Mesendoderm (in vitro differentiated cells): ENCODE measurements around the gene SLC25A10. TPM values are rescaled to one million over a fixed set of nuclear protein-coding genes. Genes with fewer than 3 reads are reported as not detected.

Source experiments
- DNase-seq: peaks from one replicate; pipeline ENCODE4 v3.0.0; 2013
- H2AK5ac ChIP-seq: 2 replicates; pipeline ENCODE4 v1.6.1; 2013; ENCODE audit warnings: low read length, inconsistent platforms
- H2BK120ac ChIP-seq: 2 replicates; pipeline ENCODE4 v1.6.1; 2013; ENCODE audit warnings: low read depth, mild to moderate bottlenecking, low read length, moderate library complexity, mixed read lengths
- H2BK15ac ChIP-seq: replicated peaks from 2 replicates; pipeline ENCODE4 v1.6.1; 2013; ENCODE audit warnings: low read depth, mild to moderate bottlenecking, moderate library complexity
- H2BK5ac ChIP-seq: 2 replicates; pipeline ENCODE4 v1.6.1; 2013; ENCODE audit warnings: low read length, inconsistent platforms
- H3K18ac ChIP-seq: 2 replicates; pipeline ENCODE4 v1.6.1; 2013; ENCODE audit warnings: mild to moderate bottlenecking, low read length, mixed read lengths
- H3K23ac ChIP-seq: one replicate; pipeline ENCODE4 v1.6.1; 2013; ENCODE audit warnings: low read length
- H3K27ac ChIP-seq: 2 replicates; pipeline ENCODE4 v1.5.1; 2013; ENCODE audit warnings: low read depth, mild to moderate bottlenecking, inconsistent platforms, low read length, moderate library complexity
- H3K27me3 ChIP-seq: 2 replicates; pipeline ENCODE4 v1.6.1; 2013; ENCODE audit warnings: low read length, control low read depth, mild to moderate bottlenecking, inconsistent platforms; ENCODE audit not compliant: insufficient read depth, poor library complexity
- H3K36me3 ChIP-seq: 2 replicates; pipeline ENCODE4 v1.6.1; 2013; ENCODE audit warnings: low read length, inconsistent platforms; ENCODE audit not compliant: control insufficient read depth, insufficient read depth
- H3K4ac ChIP-seq: one replicate; pipeline ENCODE4 v1.6.1; 2013; ENCODE audit warnings: low read depth, mild to moderate bottlenecking, low read length, moderate library complexity
- H3K4me1 ChIP-seq: 2 replicates; pipeline ENCODE4 v1.6.1; 2013; ENCODE audit warnings: low read depth, low read length, inconsistent platforms; ENCODE audit not compliant: control insufficient read depth
- H3K4me2 ChIP-seq: 2 replicates; pipeline ENCODE4 v1.6.1; 2013; ENCODE audit warnings: low read length
- H3K4me3 ChIP-seq: 2 replicates; pipeline ENCODE4 v1.5.1; 2013; ENCODE audit warnings: mild to moderate bottlenecking, low read length
- H3K56ac ChIP-seq: one replicate; pipeline ENCODE4 v1.6.1; 2013; ENCODE audit warnings: low read length
- H3K79me1 ChIP-seq: 2 replicates; pipeline ENCODE4 v1.6.1; 2013; ENCODE audit warnings: low read length, inconsistent platforms
- H3K79me2 ChIP-seq: 2 replicates; pipeline ENCODE4 v1.6.1; 2013; ENCODE audit warnings: mild to moderate bottlenecking, low read length; ENCODE audit not compliant: control insufficient read depth, insufficient read depth
- H3K9ac ChIP-seq: 2 replicates; pipeline ENCODE4 v1.6.1; 2013; ENCODE audit warnings: low read length, inconsistent platforms
- H4K5ac ChIP-seq: one replicate; pipeline ENCODE4 v1.6.1; 2013; ENCODE audit warnings: low read length
- H4K8ac ChIP-seq: one replicate; pipeline ENCODE4 v1.6.1; 2013; ENCODE audit warnings: low read depth, mild to moderate bottlenecking, control low read depth, low read length, moderate library complexity
- WGBS: extraction: QIAGEN DNeasy Blood & Tissue Kit; methylation state at CpG from one replicate; pipeline ENCODE4 v1.1.7; 2013; ENCODE audit warnings: low lambda C conversion rate, missing lambda C conversion rate; ENCODE audit not compliant: insufficient coverage; ENCODE audit errors: extremely low coverage; 5-methylcytosine and 5-hydroxymethylcytosine counted together
- polyA plus RNA-seq, 2 experiments: library from polyadenylated mRNA; stranded (reverse); fragments of 200-250 nt; gene quantifications; one replicate each; pipeline ENCODE4 v1.2.3, GENCODE V29; 2013

Gene SLC25A10
- 11.8 TPM for polyA plus RNA-seq (2013, experiment 1 of 2)
- polyA plus RNA-seq (2013, experiment 2 of 2), result 12.3 TPM

GRCh38 chr17:81711814-81712467, at the start of gene SLC25A10:
SLC25A10 (plus strand) TSS chr17:81712284; CDS start chr17:81712427, 143 bp downstream.
- Histone ChIP-seq H2BK5ac (no peak within 1 kb of the TSS), H3K4me2 (peak within 1 kb of the TSS; percentile 86), H3K79me1 (peaks cover 3% of the 10 kb centered on the region), H3K27ac (no peak within 1 kb of the TSS), H4K5ac (no peak within 1 kb of the TSS), H2AK5ac (no peak within 1 kb of the TSS), H3K18ac (peak within 1 kb of the TSS; percentile 11), H2BK120ac (no peak within 1 kb of the TSS), H3K23ac (peak within 1 kb of the TSS; percentile 80), H3K9ac (peak within 1 kb of the TSS; percentile 85), H3K4me3 (peak within 1 kb of the TSS; percentile 72), H3K36me3 (no peaks in the 10 kb centered on the region), H3K4me1 (peaks cover 6% of the 10 kb centered on the region), H2BK15ac (no peak within 1 kb of the TSS), H4K8ac (no peak within 1 kb of the TSS), H3K79me2 (no peaks in the 10 kb centered on the region), H3K56ac (peak within 1 kb of the TSS; percentile 87), H3K27me3 (no peaks in the 10 kb centered on the region), H3K4ac (peak within 1 kb of the TSS; percentile 71)
- no CpG with 5 or more reads among the region's 89 CpGs for WGBS
- DNase-seq, result peak; percentile 72

- H2BK120ac ChIP-seq, result no peak overlapping the region
- no peak overlapping the region for H2BK15ac ChIP-seq
- no peak for DNase-seq
- peaks cover 9% of the 10 kb centered on the region for H3K4me1 ChIP-seq
- no peak overlapping the region for H2AK5ac ChIP-seq
- H3K4me2 ChIP-seq, result no peak overlapping the region
- H3K79me2 ChIP-seq, result peaks cover 18% of the 10 kb centered on the region
- H3K79me1 ChIP-seq, result peaks cover 18% of the 10 kb centered on the region
- H4K5ac ChIP-seq, result no peak overlapping the region
- no peak overlapping the region for H3K18ac ChIP-seq
- no peak overlapping the region for H3K56ac ChIP-seq
- no peak overlapping the region for H2BK5ac ChIP-seq
- H3K23ac ChIP-seq, result no peak overlapping the region
- H3K36me3 ChIP-seq, result peaks cover 3% of the 10 kb centered on the region
- H3K27ac ChIP-seq, result no peak overlapping the region
- H4K8ac ChIP-seq, result no peak overlapping the region
- H3K9ac ChIP-seq, result no peak overlapping the region
- H3K27me3 ChIP-seq, result no peaks in the 10 kb centered on the region
- H3K4me3 ChIP-seq, result no peak overlapping the region
- no peak overlapping the region for H3K4ac ChIP-seq
- WGBS, result no CpG with 5 or more reads among the region's 7 CpGs
Measured at GRCh38 chr17:81664051-81664470, 48.0 kb upstream of the SLC25A10 start.

GRCh38 chr17:81665205-81666091, 46.6 kb upstream of the SLC25A10 start:
- Histone ChIP-seq H3K23ac (peak overlapping the region; percentile 99), H3K18ac (no peak overlapping the region), H3K27ac (peak overlapping the region; percentile 76), H3K9ac (peak overlapping the region; percentile 98), H2BK5ac (peak overlapping the region; percentile 73), H2BK15ac (no peak overlapping the region), H2BK120ac (no peak overlapping the region), H3K27me3 (no peaks in the 10 kb centered on the region), H3K4me3 (peak overlapping the region; percentile 95), H3K4me1 (peaks cover 9% of the 10 kb centered on the region), H3K36me3 (peaks cover 7% of the 10 kb centered on the region), H3K4me2 (peak overlapping the region; percentile 100), H3K4ac (peak overlapping the region; percentile 91), H3K56ac (peak overlapping the region; percentile 99), H4K8ac (no peak overlapping the region), H3K79me1 (peaks cover 20% of the 10 kb centered on the region), H3K79me2 (peaks cover 18% of the 10 kb centered on the region), H2AK5ac (peak overlapping the region; percentile 96), H4K5ac (peak overlapping the region; percentile 95)
- WGBS, result no CpG with 5 or more reads among the region's 30 CpGs
- DNase-seq, result peak; percentile 51

GRCh38 chr17:81666092-81666341, 46.1 kb upstream of the SLC25A10 start:
- H3K4me1 ChIP-seq, result peaks cover 9% of the 10 kb centered on the region
- peak overlapping the region; percentile 76 for H3K27ac ChIP-seq
- no peaks in the 10 kb centered on the region for H3K27me3 ChIP-seq
- no peak overlapping the region for H2BK15ac ChIP-seq
- H4K5ac ChIP-seq, result no peak overlapping the region
- H3K4me2 ChIP-seq, result peak overlapping the region; percentile 100
- no peak overlapping the region for H2BK120ac ChIP-seq
- WGBS, result no CpG with 5 or more reads among the region's 16 CpGs
- H3K36me3 ChIP-seq, result peaks cover 7% of the 10 kb centered on the region
- H3K79me2 ChIP-seq, result peaks cover 18% of the 10 kb centered on the region
- peak overlapping the region; percentile 28 for H4K8ac ChIP-seq
- H3K9ac ChIP-seq, result peak overlapping the region; percentile 98
- peak overlapping the region; percentile 95 for H3K4me3 ChIP-seq
- H2AK5ac ChIP-seq, result peak overlapping the region; percentile 96
- peak overlapping the region; percentile 99 for H3K23ac ChIP-seq
- peak overlapping the region; percentile 91 for H3K4ac ChIP-seq
- peak overlapping the region; percentile 99 for H3K56ac ChIP-seq
- peak overlapping the region; percentile 50 for H2BK5ac ChIP-seq
- DNase-seq, result peak; percentile 71
- peaks cover 20% of the 10 kb centered on the region for H3K79me1 ChIP-seq
- peak overlapping the region; percentile 70 for H3K18ac ChIP-seq

- no CpG with 5 or more reads among the region's 96 CpGs for WGBS
- Histone ChIP-seq H2BK5ac (peak within 1 kb of the TSS; percentile 84), H3K18ac (peak within 1 kb of the TSS; percentile 94), H4K8ac (peak within 1 kb of the TSS; percentile 69), H3K4me3 (peak within 1 kb of the TSS; percentile 95), H3K79me1 (peaks cover 20% of the 10 kb centered on the region), H3K4ac (peak within 1 kb of the TSS; percentile 98), H2BK15ac (no peak within 1 kb of the TSS), H4K5ac (peak within 1 kb of the TSS; percentile 95), H3K23ac (peak within 1 kb of the TSS; percentile 99), H3K79me2 (peaks cover 18% of the 10 kb centered on the region), H3K9ac (peak within 1 kb of the TSS; percentile 99), H3K4me2 (peak within 1 kb of the TSS; percentile 100), H3K56ac (peak within 1 kb of the TSS; percentile 99), H3K4me1 (peaks cover 9% of the 10 kb centered on the region), H3K27me3 (no peaks in the 10 kb centered on the region), H3K27ac (peak within 1 kb of the TSS; percentile 76), H2BK120ac (no peak within 1 kb of the TSS), H3K36me3 (peaks cover 9% of the 10 kb centered on the region), H2AK5ac (peak within 1 kb of the TSS; percentile 96)
- DNase-seq, result peak; percentile 98
Measured at GRCh38 chr17:81666342-81667191, 45.5 kb upstream of the SLC25A10 start, which contains the start of the genes CCDC137 and OXLD1. CCDC137 (plus strand) TSS chr17:81666737; CDS start chr17:81666767, 30 bp downstream. OXLD1 (minus strand) TSS chr17:81666605; CDS start chr17:81666577, 28 bp downstream.
